Neural cell (in vitro differentiated cells): ENCODE data around the gene WASF3.

ENCODE experiments used
- CTCF ChIP-seq: fragments of 450-650 bp; IDR thresholded peaks from 2 replicates; pipeline ENCODE4 v1.5.1; 2014; ENCODE audit warnings: antibody characterized with exemption, mild to moderate bottlenecking, moderate library complexity; ENCODE audit not compliant: poor library complexity, severe bottlenecking
- EP300 ChIP-seq: fragments of 450-650 bp; conservative IDR thresholded peaks from 2 replicates; pipeline ENCODE4 v1.6.1; 2014; ENCODE audit warnings: antibody characterized with exemption, mild to moderate bottlenecking, moderate library complexity; ENCODE audit not compliant: poor library complexity, severe bottlenecking
- EZH2 ChIP-seq: fragments of 200-600, 300-800 bp; shearing (Covaris generic), sonication (generic); IDR thresholded peaks from 2 replicates; pipeline ENCODE4 v1.6.1; 2014; ENCODE audit warnings: antibody characterized with exemption, low read length, borderline replicate concordance, mild to moderate bottlenecking; ENCODE audit not compliant: insufficient read depth, poor library complexity, severe bottlenecking
- MXI1 ChIP-seq: fragments of 450-650 bp; conservative IDR thresholded peaks from 2 replicates; pipeline ENCODE4 v1.6.1; 2014; ENCODE audit warnings: antibody characterized with exemption, mild to moderate bottlenecking; ENCODE audit not compliant: poor library complexity, severe bottlenecking
- POLR2AphosphoS5 ChIP-seq: IDR thresholded peaks from 2 replicates; pipeline ENCODE4 v1.6.1; 2012
- RAD21 ChIP-seq: fragments of 450-650 bp; conservative IDR thresholded peaks from 2 replicates; pipeline ENCODE4 v1.6.1; 2014; ENCODE audit warnings: antibody characterized with exemption, mild to moderate bottlenecking, moderate library complexity
- SMC3 ChIP-seq: fragments of 450-650 bp; conservative IDR thresholded peaks from 2 replicates; pipeline ENCODE4 v1.6.1; 2014; ENCODE audit warnings: antibody characterized with exemption, mild to moderate bottlenecking, moderate library complexity; ENCODE audit not compliant: poor library complexity
- TAF1 ChIP-seq: IDR thresholded peaks from 2 replicates; pipeline ENCODE4 v1.6.1; 2012; ENCODE audit warnings: low read depth
- TF ChIP-seq, protein P1 (sequence below): IDR thresholded peaks from 2 replicates; pipeline ENCODE4 v1.6.1; 2012; ENCODE audit warnings: borderline replicate concordance

DNA sequence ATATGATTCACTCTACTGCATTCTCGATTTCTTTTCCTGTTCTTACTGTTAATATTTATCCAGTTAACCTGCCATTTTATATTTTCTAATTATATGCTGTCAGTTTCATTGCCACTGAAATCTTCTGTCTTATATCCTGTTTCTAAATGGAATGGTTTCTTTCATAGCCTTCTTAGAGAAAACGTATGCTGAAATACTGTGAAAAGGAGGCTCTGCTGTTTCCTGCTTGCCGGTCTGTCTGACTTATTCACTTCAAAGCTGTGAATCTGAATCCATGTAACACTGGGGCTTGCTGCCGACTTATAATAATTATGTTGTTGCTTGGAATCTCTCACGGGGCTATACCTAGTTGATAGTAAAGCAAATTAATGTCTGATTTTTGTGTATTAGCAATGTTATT is 123.1 kb downstream of the WASF3 start:
- TF ChIP-seq EZH2 (no peak), CTCF (no peak), TAF1 (no peak), SMC3 (no peak), RAD21 (no peak), POLR2AphosphoS5 (no peak), EP300 (no peak), MXI1 (no peak)
- TF ChIP-seq, protein P1, sequence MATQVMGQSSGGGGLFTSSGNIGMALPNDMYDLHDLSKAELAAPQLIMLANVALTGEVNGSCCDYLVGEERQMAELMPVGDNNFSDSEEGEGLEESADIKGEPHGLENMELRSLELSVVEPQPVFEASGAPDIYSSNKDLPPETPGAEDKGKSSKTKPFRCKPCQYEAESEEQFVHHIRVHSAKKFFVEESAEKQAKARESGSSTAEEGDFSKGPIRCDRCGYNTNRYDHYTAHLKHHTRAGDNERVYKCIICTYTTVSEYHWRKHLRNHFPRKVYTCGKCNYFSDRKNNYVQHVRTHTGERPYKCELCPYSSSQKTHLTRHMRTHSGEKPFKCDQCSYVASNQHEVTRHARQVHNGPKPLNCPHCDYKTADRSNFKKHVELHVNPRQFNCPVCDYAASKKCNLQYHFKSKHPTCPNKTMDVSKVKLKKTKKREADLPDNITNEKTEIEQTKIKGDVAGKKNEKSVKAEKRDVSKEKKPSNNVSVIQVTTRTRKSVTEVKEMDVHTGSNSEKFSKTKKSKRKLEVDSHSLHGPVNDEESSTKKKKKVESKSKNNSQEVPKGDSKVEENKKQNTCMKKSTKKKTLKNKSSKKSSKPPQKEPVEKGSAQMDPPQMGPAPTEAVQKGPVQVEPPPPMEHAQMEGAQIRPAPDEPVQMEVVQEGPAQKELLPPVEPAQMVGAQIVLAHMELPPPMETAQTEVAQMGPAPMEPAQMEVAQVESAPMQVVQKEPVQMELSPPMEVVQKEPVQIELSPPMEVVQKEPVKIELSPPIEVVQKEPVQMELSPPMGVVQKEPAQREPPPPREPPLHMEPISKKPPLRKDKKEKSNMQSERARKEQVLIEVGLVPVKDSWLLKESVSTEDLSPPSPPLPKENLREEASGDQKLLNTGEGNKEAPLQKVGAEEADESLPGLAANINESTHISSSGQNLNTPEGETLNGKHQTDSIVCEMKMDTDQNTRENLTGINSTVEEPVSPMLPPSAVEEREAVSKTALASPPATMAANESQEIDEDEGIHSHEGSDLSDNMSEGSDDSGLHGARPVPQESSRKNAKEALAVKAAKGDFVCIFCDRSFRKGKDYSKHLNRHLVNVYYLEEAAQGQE = no peak
